CD14-positive monocyte (primary cell): ENCODE measurements around the gene DVL2. TPM values are rescaled to one million over a fixed set of nuclear protein-coding genes. Genes with fewer than 3 reads are reported as not detected.

ENCODE experiments used
- DNase-seq, 3 donors: peaks; one replicate each; pipeline ENCODE4 v3.0.0-alpha.2; 2011 to 2022
- H2AFZ ChIP-seq: 2 replicates; pipeline ENCODE4 v1.6.0; 2012; ENCODE audit warnings: mild to moderate bottlenecking, low read depth, low read length, inconsistent platforms; ENCODE audit not compliant: insufficient read depth, poor library complexity, severe bottlenecking
- H3K27ac ChIP-seq, 2 donors: 1 replicate in 1 of 2; 2 replicates in 1 of 2; pipeline ENCODE4 v1.5.1; 2012 to 2013; ENCODE audit warnings: low read length in 2 of 2, control low read depth in 1 of 2, inconsistent platforms in 1 of 2, low read depth in 1 of 2, mild to moderate bottlenecking in 1 of 2
- H3K27me3 ChIP-seq, 2 donors: one replicate each; pipeline versions ENCODE4 v1.6.0 to v1.6.1; 2011 to 2013; ENCODE audit warnings: low read length in 2 of 2; ENCODE audit not compliant: control insufficient read depth in 2 of 2, insufficient read depth in 2 of 2
- H3K36me3 ChIP-seq, 2 donors: replicated peaks in 1 of 2; 1 replicate in 1 of 2; 2 replicates in 1 of 2; pipeline versions ENCODE4 v1.5.1 to v1.6.1; 2012 to 2013; ENCODE audit warnings: low read length in 2 of 2, control low read depth in 1 of 2, inconsistent platforms in 1 of 2, mild to moderate bottlenecking in 1 of 2; ENCODE audit not compliant: insufficient read depth in 2 of 2, control insufficient read depth in 1 of 2
- H3K4me1 ChIP-seq, 2 donors: 1 replicate in 1 of 2; 2 replicates in 1 of 2; pipeline versions ENCODE4 v1.5.1 to v1.6.1; 2012 to 2013; ENCODE audit warnings: low read length in 2 of 2, control low read depth in 1 of 2, inconsistent platforms in 1 of 2, mild to moderate bottlenecking in 1 of 2, moderate library complexity in 1 of 2; ENCODE audit not compliant: insufficient read depth in 2 of 2, control insufficient read depth in 1 of 2
- H3K4me2 ChIP-seq: replicated peaks from 2 replicates; pipeline ENCODE3; 2012; ENCODE audit warnings: low read length, moderate library complexity, mild to moderate bottlenecking; ENCODE audit not compliant: poor library complexity, severe bottlenecking; ENCODE audit errors: extremely low read depth
- H3K4me3 ChIP-seq, 3 experiments: fragments of 200-600 bp in 1 of 3; sonication (generic) in 1 of 3; replicated peaks in 1 of 3; 1 replicate in 2 of 3; 2 replicates in 1 of 3; pipeline ENCODE4 v1.5.1; 2011 to 2013; ENCODE audit warnings: low read length in 3 of 3, mild to moderate bottlenecking in 3 of 3, control low read depth in 2 of 3, low read depth in 2 of 3, inconsistent platforms in 1 of 3, moderate library complexity in 1 of 3
- H3K79me2 ChIP-seq: 2 replicates; pipeline ENCODE4 v1.6.0; 2012; ENCODE audit warnings: mild to moderate bottlenecking, control low read depth, inconsistent platforms, low read length, moderate library complexity; ENCODE audit not compliant: insufficient read depth
- H3K9ac ChIP-seq: 2 replicates; pipeline ENCODE4 v1.6.0; 2017; ENCODE audit warnings: low read length, mild to moderate bottlenecking; ENCODE audit not compliant: insufficient read depth, poor library complexity, severe bottlenecking
- H3K9me3 ChIP-seq, 2 donors: replicated peaks in 1 of 2; 1 replicate in 1 of 2; 2 replicates in 1 of 2; pipeline versions ENCODE4 v1.5.1 to v1.6.1; 2012 to 2013; ENCODE audit warnings: low read length in 2 of 2, control low read depth in 1 of 2; ENCODE audit not compliant: control insufficient read depth in 1 of 2, insufficient read depth in 1 of 2
- H4K20me1 ChIP-seq: 2 replicates; pipeline ENCODE4 v1.6.0; 2012; ENCODE audit warnings: mild to moderate bottlenecking, low read length, control low read depth, moderate library complexity; ENCODE audit not compliant: insufficient read depth
- H3K27ac Mint-ChIP-seq, 7 donors: one replicate each; pipeline ENCODE4 v1.8.0; 2020; ENCODE audit warnings: mild to moderate bottlenecking in 7 of 7, mixed read lengths in 7 of 7, moderate library complexity in 6 of 7, inconsistent platforms in 2 of 7
- H3K27me3 Mint-ChIP-seq, 3 donors: one replicate each; pipeline ENCODE4 v1.8.0; 2021 to 2022; ENCODE audit warnings: low read depth in 3 of 3, mild to moderate bottlenecking in 3 of 3, mixed read lengths in 3 of 3, moderate library complexity in 3 of 3, inconsistent platforms in 1 of 3
- H3K36me3 Mint-ChIP-seq, 2 donors: one replicate each; pipeline ENCODE4 v1.8.0; 2020; ENCODE audit warnings: mixed read lengths in 2 of 2, inconsistent platforms in 1 of 2, mild to moderate bottlenecking in 1 of 2
- H3K4me1 Mint-ChIP-seq: one replicate; pipeline ENCODE4 v1.8.0; 2020; ENCODE audit warnings: mild to moderate bottlenecking, mixed read lengths
- H3K4me3 Mint-ChIP-seq, 2 donors: one replicate each; pipeline ENCODE4 v1.8.0; 2020; ENCODE audit warnings: mild to moderate bottlenecking in 2 of 2, mixed read lengths in 2 of 2, moderate library complexity in 1 of 2
- H3K9me3 Mint-ChIP-seq, 7 donors: one replicate each; pipeline ENCODE4 v1.8.0; 2020 to 2022; ENCODE audit warnings: mixed read lengths in 7 of 7, mild to moderate bottlenecking in 6 of 7, moderate library complexity in 6 of 7, inconsistent platforms in 2 of 7
- CTCF ChIP-seq: fragments of 200-600 bp; IDR thresholded peaks from one replicate; pipeline ENCODE4 v1.8.0; 2022; ENCODE audit warnings: antibody characterized with exemption, mild to moderate bottlenecking
- whole genome bisulfite sequencing: methylation state at CpG from one replicate; pipeline ENCODE4 v1.1.5; 2013; ENCODE audit warnings: missing lambda C conversion rate; ENCODE audit not compliant: insufficient coverage; 5-methylcytosine and 5-hydroxymethylcytosine counted together
- intact Hi-C, 2 donors: fragments of 100-400 bp; cut with micrococcal nuclease; formaldehyde crosslinking; loops; one replicate each; pipeline versions ENCODE4 v1.15.0 to v1.15.1; 2023
- polyA plus RNA-seq, 3 donors: library from polyadenylated mRNA; depleted of rRNA in 1 of 3; unstranded in 2 of 3; stranded (reverse) in 1 of 3; fragments of 300-500 nt in 2 of 3; fragments of >200 nt in 1 of 3; fragmentation: Illumina TruSeq in 2 of 3; gene quantifications; 1 replicate in 2 of 3; 2 replicates in 1 of 3; pipeline ENCODE4 v1.2.3, GENCODE V29; 2012 to 2021

DVL2 gene
- polyA plus RNA-seq, 3 donors = 6.7 to 7.8 (median 7.0) TPM

- no peak for TF ChIP-seq CTCF
- peak overlapping the region; percentile 90 to 93 for H3K4me3 Mint-ChIP-seq
- peak overlapping the region; percentile 86 for H3K4me2 ChIP-seq
- H3K36me3 ChIP-seq = peaks cover 24 to 27% of the 10 kb centered on the region in 2 donors
- no peaks in the 10 kb centered on the region for H3K27me3 ChIP-seq
- H3K9ac ChIP-seq = peak overlapping the region; percentile 97
- H3K9me3 ChIP-seq = no peaks in the 10 kb centered on the region
- peaks cover 5% of the 10 kb centered on the region for H4K20me1 ChIP-seq
- peaks cover 34% of the 10 kb centered on the region for H3K4me1 Mint-ChIP-seq
- peaks cover 78% of the 10 kb centered on the region for H3K79me2 ChIP-seq
- DNase-seq = peak in 1 of 3 donors; percentile 35
- peak overlapping the region; percentile 73 to 93 (median 87) for H3K4me3 ChIP-seq
- H3K36me3 Mint-ChIP-seq = peaks cover 28 to 38% of the 10 kb centered on the region in 2 donors
- no peaks in the 10 kb centered on the region for H3K27me3 Mint-ChIP-seq
- 46% methylated on average over 7 of the region's 7 CpGs for WGBS
- H3K27ac Mint-ChIP-seq = peak overlapping the region; percentile 85 to 100 (median 95)
- peak overlapping the region; percentile 100 for H3K27ac ChIP-seq
- intact Hi-C loops = loop anchor here (5.0 to 10.0 kb wide), 4 partner anchors 33 to 315 kb away; partner anchors contain the start of genes ACADVL (in 1 of the 2), DLG4 (in 1 of the 2), EIF5A (in 1 of the 2) and SENP3 (in 1 of the 2)
- H2AFZ ChIP-seq = no peak overlapping the region
- peaks cover 31 to 36% of the 10 kb centered on the region in 2 donors for H3K4me1 ChIP-seq
- no peaks in the 10 kb centered on the region for H3K9me3 Mint-ChIP-seq
These were observed 15.5 kb upstream of the DVL2 start for GRCh38 chr17:7249830-7250229.

- H3K27ac Mint-ChIP-seq = peak overlapping the region in 5 of 7 donors; percentile 4 to 95 (median 95)
- Histone ChIP-seq H3K27me3 (no peaks in the 10 kb centered on the region), H3K27ac (peak overlapping the region in 1 of 2 donors; percentile 9), H3K4me3 (no peak overlapping the region), H3K9me3 (no peaks in the 10 kb centered on the region), H3K4me1 (peaks cover 31 to 36% of the 10 kb centered on the region in 2 donors), H3K36me3 (peaks cover 26 to 27% of the 10 kb centered on the region in 2 donors), H2AFZ (no peak overlapping the region), H3K79me2 (peaks cover 76% of the 10 kb centered on the region), H4K20me1 (peaks cover 5% of the 10 kb centered on the region), H3K9ac (no peak overlapping the region), H3K4me2 (no peak overlapping the region)
- peaks cover 28 to 38% of the 10 kb centered on the region in 2 donors for H3K36me3 Mint-ChIP-seq
- H3K9me3 Mint-ChIP-seq = no peaks in the 10 kb centered on the region
- H3K4me1 Mint-ChIP-seq = peaks cover 34% of the 10 kb centered on the region
- TF ChIP-seq CTCF = no peak
- H3K4me3 Mint-ChIP-seq = peak overlapping the region in 1 of 2 donors; percentile 62
- no peaks in the 10 kb centered on the region for H3K27me3 Mint-ChIP-seq
- intact Hi-C loops = no loop called here
- WGBS = 99% methylated on average over 5 of the region's 6 CpGs
- DNase-seq = no peak
These were observed 14.9 kb upstream of the DVL2 start for GRCh38 chr17:7249214-7249613.
